SKM-1 treated with dmso at 0.1 percent for 144 hours (cell line): ENCODE results near the gene UNC13C.
A peak's percentile ranks its signal among the peaks of the same experiment; 100 is the strongest.

Experiments used
- DNase-seq: peaks from one replicate; lab custom pipeline; 2025; ENCODE audit not compliant: unreplicated experiment; lab: John Stamatoyannopoulos, UW

Gene UNC13C

GRCh38 chr15:54102704-54103103 lies 124.5 kb downstream of the UNC13C start:
- DNase-seq = no peak

GRCh38 chr15:54109014-54109413 lies 130.8 kb downstream of the UNC13C start:
- DNase-seq = no peak

DNA sequence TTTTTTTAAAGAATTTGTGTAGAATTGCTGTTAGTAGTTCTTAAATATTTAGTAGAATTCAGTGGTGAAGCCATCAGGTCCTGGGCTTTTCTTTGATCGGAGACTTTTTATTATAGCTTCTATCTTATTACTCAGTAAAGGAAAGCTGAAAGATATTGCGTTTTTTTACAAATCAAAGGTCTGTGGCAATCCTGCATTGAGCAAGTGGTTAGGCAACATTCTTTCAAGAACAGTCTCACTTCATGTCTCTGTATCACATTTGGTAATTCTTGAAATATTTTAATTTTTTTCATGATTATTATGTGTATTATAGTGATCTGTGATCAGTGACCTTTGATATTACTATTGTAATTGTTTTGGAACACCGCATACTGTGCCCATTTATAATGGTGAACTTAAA lies 140.8 kb downstream of the UNC13C start:
- DNase-seq = peak; percentile 1

DNA sequence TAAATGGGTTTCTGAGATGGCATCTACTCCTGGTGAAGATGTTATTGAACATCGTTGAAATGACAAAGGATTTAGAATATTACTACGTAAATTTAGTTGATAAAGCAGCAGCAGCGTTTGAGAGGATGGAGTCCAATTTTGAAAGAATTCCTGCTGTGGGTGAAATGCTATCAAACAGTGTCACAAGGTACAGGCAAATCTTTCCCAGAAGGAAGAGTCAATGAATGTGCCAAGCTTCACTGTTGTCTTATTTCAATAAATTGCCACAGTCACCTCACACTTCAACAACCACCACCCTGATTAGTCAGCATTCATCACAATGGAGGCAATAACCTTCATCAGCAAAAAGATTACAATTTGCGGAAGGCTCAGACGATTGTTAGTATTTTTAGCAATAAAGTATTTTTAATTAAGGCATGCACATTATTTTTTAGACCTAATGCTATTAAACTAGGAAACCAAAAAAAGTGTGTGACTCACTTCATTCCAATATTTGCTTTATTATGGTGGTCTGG lies 142.8 kb downstream of the UNC13C start:
- no peak for DNase-seq

GRCh38 chr15:54127574-54127973 lies 149.3 kb downstream of the UNC13C start:
- DNase-seq = no peak

GRCh38 chr15:54131410-54131809 lies 153.2 kb downstream of the UNC13C start:
- no peak for DNase-seq

DNA sequence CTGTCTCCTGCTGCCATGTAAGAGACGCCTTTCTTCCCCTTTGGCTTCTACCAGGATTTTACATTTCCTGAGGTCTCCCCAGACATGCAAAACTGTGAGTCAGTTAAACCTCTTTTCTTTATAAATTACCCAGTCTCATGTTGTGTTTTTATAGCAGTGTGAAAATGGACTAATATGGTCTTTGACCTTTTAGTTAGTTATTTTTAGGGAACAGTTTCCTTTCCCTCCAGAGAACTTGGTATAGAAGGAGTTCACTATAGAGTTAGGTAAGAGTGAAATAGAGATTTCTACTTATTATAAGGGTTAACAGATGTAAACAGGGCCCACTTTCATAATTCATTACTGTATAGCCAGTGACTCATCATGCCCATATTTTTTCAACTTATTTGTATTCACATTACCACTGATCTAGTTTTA lies 170.9 kb downstream of the UNC13C start:
- DNase-seq = no peak

GRCh38 chr15:54150255-54150654 lies 172.0 kb downstream of the UNC13C start:
- peak; percentile 6 for DNase-seq

- no peak for DNase-seq
These were observed 180.8 kb downstream of the UNC13C start for GRCh38 chr15:54159012-54159411.

DNA sequence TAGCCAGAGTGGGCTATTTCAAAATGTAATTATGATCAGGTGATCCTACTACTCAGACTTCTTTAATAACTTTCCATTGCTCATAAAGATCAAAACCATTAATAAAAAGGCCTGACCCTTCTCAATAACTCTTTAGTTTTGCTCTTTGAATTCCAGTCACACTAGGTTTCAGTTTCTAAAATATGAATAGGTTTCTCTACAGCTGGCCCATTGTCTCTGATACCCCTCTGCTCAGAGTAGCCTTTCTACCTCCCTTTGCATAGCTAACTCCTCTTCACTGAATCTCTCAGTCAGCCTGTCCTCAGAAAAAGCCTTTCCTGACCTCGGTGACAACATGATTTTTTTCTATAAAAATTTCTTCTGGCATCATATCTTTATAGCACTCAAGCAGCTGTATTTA lies 209.1 kb downstream of the UNC13C start:
- no peak for DNase-seq

GRCh38 chr15:54197995-54198394 lies 219.8 kb downstream of the UNC13C start:
- no peak for DNase-seq

- DNase-seq = no peak
These were observed 228.5 kb downstream of the UNC13C start for GRCh38 chr15:54206586-54207321.

DNA sequence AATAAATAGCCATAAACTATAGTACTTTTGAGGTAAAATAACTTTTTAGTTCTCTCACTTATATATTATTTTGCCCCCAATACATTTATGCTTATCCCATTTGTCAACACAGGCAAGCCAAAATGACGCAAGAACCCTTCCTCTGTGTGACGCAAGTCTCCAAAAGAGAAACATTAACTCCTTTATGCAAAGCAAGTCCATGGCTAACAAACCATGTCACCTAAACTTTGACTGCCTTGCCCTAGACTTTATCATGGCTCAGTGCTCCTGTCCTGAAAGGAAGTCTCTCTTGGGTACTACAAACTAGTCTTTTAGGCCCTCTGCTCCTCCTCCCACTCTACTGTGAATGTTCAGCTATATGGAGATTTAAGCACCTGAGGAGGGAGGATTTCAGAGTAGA lies 230.5 kb downstream of the UNC13C start:
- DNase-seq = peak; percentile 24

GRCh38 chr15:54212635-54213034 lies 234.4 kb downstream of the UNC13C start:
- DNase-seq = no peak

GRCh38 chr15:54226455-54226854 lies 248.2 kb downstream of the UNC13C start:
- DNase-seq = no peak

DNA sequence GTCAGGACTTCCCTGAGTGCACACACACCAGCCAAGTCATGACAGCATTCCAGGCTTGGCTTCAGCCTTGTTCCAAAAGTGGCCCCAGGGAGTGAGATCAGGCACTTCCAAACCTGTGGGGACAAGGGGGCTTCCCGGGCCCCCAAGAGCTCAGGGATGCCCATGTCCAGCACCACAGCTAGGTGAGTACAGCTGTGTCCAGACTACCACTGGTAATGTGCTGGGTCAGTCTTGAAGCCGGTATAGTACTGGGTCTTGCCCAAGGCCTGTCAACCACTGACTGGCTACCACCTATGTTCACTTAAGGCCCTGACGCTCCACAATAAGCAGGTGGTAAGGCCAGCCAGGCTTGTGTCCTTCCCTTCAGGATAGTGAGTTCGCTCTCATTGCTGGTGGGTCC lies 249.3 kb downstream of the UNC13C start:
- no peak for DNase-seq

DNA sequence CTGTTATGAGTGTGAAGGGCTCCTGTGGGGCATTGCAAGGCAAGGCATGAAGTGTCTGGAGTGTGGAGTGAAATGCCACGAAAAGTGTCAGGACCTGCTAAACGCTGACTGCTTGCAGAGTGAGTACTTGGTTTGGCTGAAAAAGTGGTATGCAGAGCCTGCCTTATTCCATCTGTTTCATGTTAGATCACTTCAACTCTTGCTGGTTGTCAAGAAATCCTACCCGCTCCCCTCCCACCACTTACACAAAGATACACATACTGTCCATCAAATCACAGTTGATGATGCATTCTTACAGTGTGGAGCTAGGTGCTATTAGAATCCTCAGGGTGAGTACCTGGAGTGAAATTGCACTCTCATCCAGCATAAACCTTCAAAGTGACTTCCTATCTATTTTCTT lies 272.1 kb downstream of the UNC13C start:
- no peak for DNase-seq

DNA sequence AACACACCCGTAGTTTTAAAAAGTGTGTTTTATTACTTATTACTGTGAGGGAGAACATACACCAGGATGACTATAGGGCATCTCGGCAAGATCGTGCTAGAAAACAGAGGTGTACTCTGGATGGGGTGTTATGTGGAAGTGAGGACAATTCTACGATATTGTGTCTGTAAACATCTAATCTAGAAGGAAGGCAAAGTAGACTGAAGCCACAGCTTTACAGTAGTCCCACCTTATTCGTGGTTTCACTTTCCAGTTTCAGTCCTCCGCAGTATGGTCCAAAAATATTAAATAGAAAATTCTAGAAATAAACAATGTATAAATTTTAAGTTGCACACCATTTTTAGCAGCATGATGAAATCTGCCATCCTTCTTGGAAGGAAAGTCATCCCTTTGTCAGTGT lies 277.9 kb downstream of the UNC13C start:
- DNase-seq = no peak

DNA sequence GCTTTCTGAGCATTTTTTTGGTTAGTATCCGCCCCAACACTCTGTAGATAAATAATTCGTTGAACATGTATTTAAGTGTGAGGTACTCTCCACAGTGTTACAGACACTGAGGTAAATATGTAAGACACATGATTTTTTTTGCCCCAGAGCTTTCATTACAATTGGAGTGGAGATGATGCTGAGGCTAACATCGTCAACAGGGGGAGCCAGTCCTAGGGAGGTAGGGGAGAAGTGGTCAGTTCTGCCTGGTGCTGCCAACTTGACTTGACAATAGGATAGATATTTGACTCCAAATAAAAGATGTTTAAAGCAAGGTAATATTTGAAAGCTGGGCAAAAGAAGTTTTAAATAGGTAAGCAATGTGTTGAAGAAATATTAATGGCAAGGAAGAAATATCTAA lies 295.7 kb downstream of the UNC13C start:
- DNase-seq = no peak

- DNase-seq = no peak
These were observed 299.6 kb downstream of the UNC13C start for GRCh38 chr15:54277834-54278233.

DNA sequence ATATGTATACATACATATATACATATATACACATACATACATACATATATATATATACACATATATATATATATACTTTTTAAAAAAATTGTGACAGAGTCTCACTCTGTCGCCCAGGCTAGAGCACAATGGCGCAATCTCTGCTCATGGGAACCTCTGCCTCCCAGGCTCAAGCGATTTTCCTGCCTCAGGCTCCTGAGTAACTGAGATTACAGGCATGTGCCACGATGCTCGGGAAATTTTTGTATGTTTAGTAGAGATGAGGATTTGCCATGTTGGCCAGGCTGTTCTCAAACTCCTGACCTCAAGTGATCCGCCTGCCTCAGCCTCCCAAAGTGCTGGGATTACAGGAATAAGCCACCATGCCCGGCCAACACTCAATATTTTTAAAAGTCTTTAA lies 302.5 kb downstream of the UNC13C start:
- DNase-seq = no peak

- no peak for DNase-seq
These were observed 304.1 kb downstream of the UNC13C start for GRCh38 chr15:54282228-54282836.

DNA sequence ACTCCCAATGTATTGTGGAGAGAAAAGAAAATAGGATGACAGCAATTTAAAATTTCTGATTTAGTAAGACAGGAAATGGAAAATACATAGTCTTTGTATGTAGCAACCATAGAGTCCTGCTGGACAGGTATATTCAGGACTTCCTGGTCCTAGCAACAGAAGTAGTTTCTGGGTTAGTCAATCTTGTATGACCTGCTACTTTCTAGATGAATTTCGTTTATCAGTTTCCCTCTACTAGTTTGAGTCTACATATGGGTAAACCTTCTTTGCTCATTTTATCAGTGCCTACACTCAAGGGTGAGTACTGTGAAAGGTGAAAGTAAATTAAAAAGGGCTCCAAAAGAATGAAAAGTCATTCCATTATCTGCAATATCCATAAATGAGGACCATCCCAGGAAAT lies 309.8 kb downstream of the UNC13C start:
- no peak for DNase-seq
